ENCODE results near the gene SLC25A30. TPM values are rescaled to one million over a fixed set of nuclear protein-coding genes. Genes with fewer than 3 reads are reported as not detected.

SLC25A30 gene
- total and polyA plus RNA-seq, 10 donors: 5.9 to 31.9 (median 19.0) TPM

DNA sequence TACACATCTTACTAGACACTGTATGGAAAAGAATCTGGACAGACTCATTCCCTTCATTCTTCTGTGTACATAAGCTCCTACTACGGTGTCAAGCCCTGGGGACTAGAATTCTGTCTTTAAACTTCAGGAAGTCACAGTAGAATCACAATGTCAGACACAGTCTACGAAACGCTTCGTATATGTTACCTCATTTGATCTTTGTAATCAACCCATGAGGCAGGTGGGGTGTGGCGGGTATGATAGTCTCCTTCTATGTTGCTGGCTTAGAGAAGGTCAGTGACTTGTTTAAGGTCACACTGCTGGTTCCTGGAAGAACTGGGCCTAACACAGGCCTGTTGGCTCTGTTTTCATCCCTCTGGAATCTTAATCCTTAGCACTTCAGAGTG lies 45.0 kb downstream of the SLC25A30 start:
- H3K9me3 ChIP-seq: no peaks in the 10 kb centered on the region
- H3K4me1 ChIP-seq: peaks cover 0 to 24% (median 15%) of the 10 kb centered on the region in 6 donors
- intact Hi-C loops (cut with DNase I; ENCODE audit: low total_unique reads): no loop called here
- peaks cover 0 to 5% (median 0%) of the 10 kb centered on the region in 6 donors for H3K36me3 ChIP-seq
- TF ChIP-seq POLR2AphosphoS5 (IDR thresholded peaks at IDR 0.05) (no peak), POLR2A (IDR thresholded peaks at IDR 0.05) (no peak)
- TF ChIP-seq, protein P1, sequence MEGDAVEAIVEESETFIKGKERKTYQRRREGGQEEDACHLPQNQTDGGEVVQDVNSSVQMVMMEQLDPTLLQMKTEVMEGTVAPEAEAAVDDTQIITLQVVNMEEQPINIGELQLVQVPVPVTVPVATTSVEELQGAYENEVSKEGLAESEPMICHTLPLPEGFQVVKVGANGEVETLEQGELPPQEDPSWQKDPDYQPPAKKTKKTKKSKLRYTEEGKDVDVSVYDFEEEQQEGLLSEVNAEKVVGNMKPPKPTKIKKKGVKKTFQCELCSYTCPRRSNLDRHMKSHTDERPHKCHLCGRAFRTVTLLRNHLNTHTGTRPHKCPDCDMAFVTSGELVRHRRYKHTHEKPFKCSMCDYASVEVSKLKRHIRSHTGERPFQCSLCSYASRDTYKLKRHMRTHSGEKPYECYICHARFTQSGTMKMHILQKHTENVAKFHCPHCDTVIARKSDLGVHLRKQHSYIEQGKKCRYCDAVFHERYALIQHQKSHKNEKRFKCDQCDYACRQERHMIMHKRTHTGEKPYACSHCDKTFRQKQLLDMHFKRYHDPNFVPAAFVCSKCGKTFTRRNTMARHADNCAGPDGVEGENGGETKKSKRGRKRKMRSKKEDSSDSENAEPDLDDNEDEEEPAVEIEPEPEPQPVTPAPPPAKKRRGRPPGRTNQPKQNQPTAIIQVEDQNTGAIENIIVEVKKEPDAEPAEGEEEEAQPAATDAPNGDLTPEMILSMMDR (IDR thresholded peaks at IDR 0.05 in 8 of 11, conservative IDR thresholded peaks at IDR 0.05 in 3 of 11): no peak
- H3K27ac ChIP-seq: peak overlapping the region in 1 of 8 donors; percentile 9
- H3K27me3 ChIP-seq (replicated peaks in 1 of 7): no peaks in the 10 kb centered on the region
- H3K4me3 ChIP-seq: no peak overlapping the region
- 77 to 94% (median 80%) methylated on average over 5 of the region's 5 CpGs for WGBS, 5 donors
- DNase-seq: no peak

DNA sequence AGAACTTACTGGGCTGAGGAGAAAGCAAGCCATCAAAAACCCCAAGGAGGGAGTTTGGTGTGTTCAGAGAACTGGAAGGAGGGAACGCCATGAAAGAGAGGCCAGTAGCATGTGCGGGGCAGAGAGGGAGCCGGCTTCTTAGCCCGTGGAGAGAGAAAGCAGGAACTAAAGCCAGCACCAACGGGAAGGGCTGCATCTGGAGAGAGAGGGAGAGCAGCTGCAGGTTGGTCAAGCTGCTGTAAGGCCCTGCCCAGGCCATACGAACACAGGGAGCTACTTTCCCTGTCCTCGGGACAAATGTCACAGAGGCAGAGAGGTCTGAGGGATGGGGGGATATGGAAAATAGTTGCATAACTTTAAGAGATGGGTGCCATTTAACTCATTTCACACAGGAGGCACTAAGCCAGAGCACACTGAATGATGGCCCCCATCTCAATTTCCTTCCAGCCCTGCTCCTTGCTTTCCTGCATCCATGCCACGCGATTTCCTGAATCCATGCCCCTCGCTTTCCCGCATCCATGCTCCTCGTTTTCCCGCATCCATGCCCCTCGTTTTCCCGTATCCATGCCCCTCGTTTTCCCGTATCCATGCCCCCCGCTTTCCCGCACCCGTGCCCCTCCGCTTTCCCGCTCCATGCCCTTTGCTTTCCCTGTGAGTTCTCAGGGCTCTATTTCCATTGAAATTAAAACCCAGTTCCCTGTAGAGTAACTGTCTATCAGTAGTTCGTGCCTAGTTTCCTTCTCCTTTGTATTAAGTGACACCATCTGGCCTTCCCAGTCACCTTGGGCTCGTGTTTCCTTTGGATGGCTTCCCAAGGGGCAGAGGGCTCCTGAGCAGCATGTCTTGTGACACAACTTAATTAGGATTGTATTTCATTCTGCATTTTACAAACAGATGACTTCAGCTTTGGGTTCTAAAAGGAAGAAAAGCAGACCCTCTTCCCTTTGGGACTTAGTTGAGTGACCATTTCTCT lies 45.7 kb downstream of the SLC25A30 start:
- Histone ChIP-seq H3K4me3 (no peak overlapping the region), H3K36me3 (peaks cover 0 to 5% (median 0%) of the 10 kb centered on the region in 6 donors), H3K27me3 (replicated peaks in 1 of 7) (no peaks in the 10 kb centered on the region), H3K9me3 (no peaks in the 10 kb centered on the region), H3K4me1 (peaks cover 5 to 30% (median 21%) of the 10 kb centered on the region in 6 donors), H3K27ac (peak overlapping the region in 1 of 8 donors; percentile 9)
- intact Hi-C loops (cut with DNase I; ENCODE audit: low total_unique reads): no loop called here
- TF ChIP-seq POLR2AphosphoS5 (IDR thresholded peaks at IDR 0.05) (no peak), POLR2A (IDR thresholded peaks at IDR 0.05) (no peak)
- TF ChIP-seq, protein P1 (IDR thresholded peaks at IDR 0.05 in 8 of 11, conservative IDR thresholded peaks at IDR 0.05 in 3 of 11): no peak
- 71 to 85% (median 75%) methylated on average over 24 of the region's 24 CpGs for WGBS, 5 donors
- no peak for DNase-seq

DNA sequence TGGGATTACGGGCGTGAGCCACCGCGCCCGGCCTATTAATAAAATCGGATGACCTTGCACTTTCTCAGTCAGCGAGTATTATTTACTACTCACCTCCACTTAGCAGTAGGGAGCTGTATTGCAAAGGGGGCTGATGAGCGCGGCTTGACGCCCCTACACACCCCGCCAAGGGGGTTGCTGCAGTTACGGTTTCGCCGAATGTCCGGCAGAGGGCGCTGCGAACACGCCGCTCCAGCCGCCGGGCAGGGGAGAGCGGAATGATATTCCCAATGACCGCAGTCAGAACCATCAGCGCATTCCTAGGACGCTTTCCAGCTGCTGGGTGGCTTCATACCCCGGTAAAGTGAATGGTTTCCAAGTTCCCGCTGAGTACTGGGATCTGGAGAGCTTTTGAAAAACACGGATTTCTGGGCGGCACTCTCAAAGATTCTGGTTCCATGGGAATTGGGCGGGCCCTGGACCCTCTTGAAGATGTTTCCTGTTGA lies 47.2 kb downstream of the SLC25A30 start:
- H3K9me3 ChIP-seq: no peaks in the 10 kb centered on the region
- peak; percentile 91 for DNase-seq
- peaks cover 8 to 39% (median 28%) of the 10 kb centered on the region in 6 donors for H3K4me1 ChIP-seq
- TF ChIP-seq POLR2AphosphoS5 (IDR thresholded peaks at IDR 0.05) (peak; percentile 67 to 82 (median 73)), POLR2A (IDR thresholded peaks at IDR 0.05) (no peak)
- TF ChIP-seq, protein P1 (IDR thresholded peaks at IDR 0.05 in 8 of 11, conservative IDR thresholded peaks at IDR 0.05 in 3 of 11): peak; percentile 67 to 95 (median 85)
- H3K36me3 ChIP-seq: peaks cover 0 to 5% (median 0%) of the 10 kb centered on the region in 6 donors
- intact Hi-C loops (cut with DNase I; ENCODE audit: low total_unique reads): no loop called here
- H3K4me3 ChIP-seq: peak overlapping the region in 3 of 8 donors; percentile 16 to 53 (median 16)
- peak overlapping the region in 1 of 8 donors; percentile 40 for H3K27ac ChIP-seq
- H3K27me3 ChIP-seq (replicated peaks in 1 of 7): no peaks in the 10 kb centered on the region
- 19 to 34% (median 24%) methylated on average over 27 to 30 of the region's 30 CpGs for WGBS, 5 donors

- Histone ChIP-seq H3K4me3 (no peak overlapping the region), H3K27me3 (replicated peaks in 1 of 7) (no peaks in the 10 kb centered on the region), H3K9me3 (peaks cover 0 to under 1% (median 0%) of the 10 kb centered on the region in 8 donors), H3K4me1 (peaks cover 8 to 39% (median 28%) of the 10 kb centered on the region in 6 donors), H3K27ac (no peak overlapping the region), H3K36me3 (peaks cover 0 to 20% (median 0%) of the 10 kb centered on the region in 6 donors)
- no peak for DNase-seq
- intact Hi-C loops (cut with DNase I; ENCODE audit: low total_unique reads): no loop called here
- TF ChIP-seq, protein P1 (IDR thresholded peaks at IDR 0.05 in 8 of 11, conservative IDR thresholded peaks at IDR 0.05 in 3 of 11): no peak
- TF ChIP-seq POLR2A (IDR thresholded peaks at IDR 0.05) (no peak), POLR2AphosphoS5 (IDR thresholded peaks at IDR 0.05) (no peak)
- 92 to 99% (median 97%) methylated on average over 4 of the region's 4 CpGs for WGBS, 5 donors
Measured at GRCh38 chr13:45369116-45369515, 49.1 kb downstream of the SLC25A30 start.
